Ishikawa (cell line): ENCODE measurements around the gene TSPAN14.

ENCODE experiments used
- CEBPB ChIP-seq: IDR thresholded peaks from 2 replicates; pipeline ENCODE4 v1.6.1; 2012
- CREB1 ChIP-seq: IDR thresholded peaks from 2 replicates; pipeline ENCODE4 v1.6.1; 2012; ENCODE audit warnings: low read depth
- EGR1 ChIP-seq: IDR thresholded peaks from 2 replicates; pipeline ENCODE4 v1.6.1; 2012
- EP300 ChIP-seq: IDR thresholded peaks from 2 replicates; pipeline ENCODE4 v1.6.1; 2012; ENCODE audit warnings: borderline replicate concordance
- FOXM1 ChIP-seq: IDR thresholded peaks from 2 replicates; pipeline ENCODE4 v1.6.1; 2012; ENCODE audit warnings: low read depth, borderline replicate concordance
- MAX ChIP-seq: IDR thresholded peaks from 2 replicates; pipeline ENCODE4 v1.6.1; 2012
- NFIC ChIP-seq: IDR thresholded peaks from 2 replicates; pipeline ENCODE4 v1.6.1; 2012
- RAD21 ChIP-seq: IDR thresholded peaks from 2 replicates; pipeline ENCODE4 v1.6.1; 2012; ENCODE audit warnings: low read depth
- TAF1 ChIP-seq: IDR thresholded peaks from 2 replicates; pipeline ENCODE4 v1.6.1; 2012; ENCODE audit warnings: low read depth, mild to moderate bottlenecking
- TCF12 ChIP-seq: IDR thresholded peaks from 2 replicates; pipeline ENCODE4 v1.6.1; 2012; ENCODE audit warnings: low read depth
- TEAD4 ChIP-seq: IDR thresholded peaks from 2 replicates; pipeline ENCODE4 v1.6.1; 2012
- YY1 ChIP-seq: IDR thresholded peaks from 2 replicates; pipeline ENCODE4 v1.6.1; 2012; ENCODE audit warnings: low read depth
- ZBTB7A ChIP-seq: IDR thresholded peaks from 2 replicates; pipeline ENCODE4 v1.6.1; 2012; ENCODE audit warnings: low read depth
- TF ChIP-seq, protein P1 (sequence below): IDR thresholded peaks from 2 replicates; pipeline ENCODE4 v1.6.1; 2012; ENCODE audit warnings: low read depth, mild to moderate bottlenecking
- TF ChIP-seq, protein P2 (sequence below): IDR thresholded peaks from 2 replicates; pipeline ENCODE4 v1.6.1; 2012

The TSPAN14 gene

GRCh38 chr10:80571352-80571751, 117.2 kb downstream of the TSPAN14 start:
- TF ChIP-seq EP300 (no peak), TAF1 (no peak), MAX (no peak), CREB1 (no peak), NFIC (no peak), TCF12 (no peak), EGR1 (no peak), TEAD4 (no peak), FOXM1 (no peak), RAD21 (no peak), CEBPB (no peak), ZBTB7A (no peak), YY1 (no peak)
- TF ChIP-seq, protein P1, sequence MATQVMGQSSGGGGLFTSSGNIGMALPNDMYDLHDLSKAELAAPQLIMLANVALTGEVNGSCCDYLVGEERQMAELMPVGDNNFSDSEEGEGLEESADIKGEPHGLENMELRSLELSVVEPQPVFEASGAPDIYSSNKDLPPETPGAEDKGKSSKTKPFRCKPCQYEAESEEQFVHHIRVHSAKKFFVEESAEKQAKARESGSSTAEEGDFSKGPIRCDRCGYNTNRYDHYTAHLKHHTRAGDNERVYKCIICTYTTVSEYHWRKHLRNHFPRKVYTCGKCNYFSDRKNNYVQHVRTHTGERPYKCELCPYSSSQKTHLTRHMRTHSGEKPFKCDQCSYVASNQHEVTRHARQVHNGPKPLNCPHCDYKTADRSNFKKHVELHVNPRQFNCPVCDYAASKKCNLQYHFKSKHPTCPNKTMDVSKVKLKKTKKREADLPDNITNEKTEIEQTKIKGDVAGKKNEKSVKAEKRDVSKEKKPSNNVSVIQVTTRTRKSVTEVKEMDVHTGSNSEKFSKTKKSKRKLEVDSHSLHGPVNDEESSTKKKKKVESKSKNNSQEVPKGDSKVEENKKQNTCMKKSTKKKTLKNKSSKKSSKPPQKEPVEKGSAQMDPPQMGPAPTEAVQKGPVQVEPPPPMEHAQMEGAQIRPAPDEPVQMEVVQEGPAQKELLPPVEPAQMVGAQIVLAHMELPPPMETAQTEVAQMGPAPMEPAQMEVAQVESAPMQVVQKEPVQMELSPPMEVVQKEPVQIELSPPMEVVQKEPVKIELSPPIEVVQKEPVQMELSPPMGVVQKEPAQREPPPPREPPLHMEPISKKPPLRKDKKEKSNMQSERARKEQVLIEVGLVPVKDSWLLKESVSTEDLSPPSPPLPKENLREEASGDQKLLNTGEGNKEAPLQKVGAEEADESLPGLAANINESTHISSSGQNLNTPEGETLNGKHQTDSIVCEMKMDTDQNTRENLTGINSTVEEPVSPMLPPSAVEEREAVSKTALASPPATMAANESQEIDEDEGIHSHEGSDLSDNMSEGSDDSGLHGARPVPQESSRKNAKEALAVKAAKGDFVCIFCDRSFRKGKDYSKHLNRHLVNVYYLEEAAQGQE = no peak
- TF ChIP-seq, protein P2, sequence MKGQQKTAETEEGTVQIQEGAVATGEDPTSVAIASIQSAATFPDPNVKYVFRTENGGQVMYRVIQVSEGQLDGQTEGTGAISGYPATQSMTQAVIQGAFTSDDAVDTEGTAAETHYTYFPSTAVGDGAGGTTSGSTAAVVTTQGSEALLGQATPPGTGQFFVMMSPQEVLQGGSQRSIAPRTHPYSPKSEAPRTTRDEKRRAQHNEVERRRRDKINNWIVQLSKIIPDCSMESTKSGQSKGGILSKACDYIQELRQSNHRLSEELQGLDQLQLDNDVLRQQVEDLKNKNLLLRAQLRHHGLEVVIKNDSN = no peak

- TF ChIP-seq FOXM1 = no peak
- TF ChIP-seq TEAD4 = no peak
- TF ChIP-seq TCF12 = no peak
- TF ChIP-seq YY1 = no peak
- no peak for TF ChIP-seq EGR1
Observed at GRCh38 chr10:80579181-80579763, 125.2 kb downstream of the TSPAN14 start.

- no peak for TF ChIP-seq TCF12
- TF ChIP-seq, protein P2 = no peak
- TF ChIP-seq TAF1 = no peak
- no peak for TF ChIP-seq NFIC
- TF ChIP-seq FOXM1 = no peak
Observed at GRCh38 chr10:80579849-80580637, 125.9 kb downstream of the TSPAN14 start.

GRCh38 chr10:80580638-80581468, 126.7 kb downstream of the TSPAN14 start:
- no peak for TF ChIP-seq RAD21
- no peak for TF ChIP-seq ZBTB7A
- no peak for TF ChIP-seq NFIC
- no peak for TF ChIP-seq MAX
- no peak for TF ChIP-seq TAF1
- TF ChIP-seq EP300 = no peak
- TF ChIP-seq, protein P2 = no peak
- no peak for TF ChIP-seq CREB1
- TF ChIP-seq CEBPB = no peak
- TF ChIP-seq TCF12 = no peak
- TF ChIP-seq, protein P1 = no peak
- no peak for TF ChIP-seq TEAD4

DNA sequence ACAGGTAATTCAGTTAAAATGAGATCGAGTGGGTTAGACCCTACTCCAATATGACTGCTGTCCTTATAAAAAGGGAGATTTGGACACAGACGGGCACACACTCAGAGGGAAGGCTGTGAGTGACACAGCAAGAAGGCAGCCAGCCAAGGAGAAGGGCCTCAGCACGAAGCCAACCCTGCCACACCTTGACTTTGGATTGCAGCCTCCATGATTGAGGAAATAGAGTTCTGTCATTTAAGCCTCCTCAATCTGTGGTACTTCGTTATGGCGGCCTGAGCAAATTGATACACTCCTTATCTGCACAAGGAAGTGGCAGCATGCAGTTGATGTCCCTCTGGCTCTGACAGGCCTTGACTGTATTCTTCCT, 127.3 kb downstream of the TSPAN14 start:
- TF ChIP-seq CREB1 (no peak), CEBPB (no peak), FOXM1 (no peak), TEAD4 (no peak), NFIC (no peak), YY1 (no peak), ZBTB7A (no peak), TCF12 (no peak), MAX (no peak), EP300 (no peak), TAF1 (no peak), RAD21 (no peak), EGR1 (no peak)
- TF ChIP-seq, protein P2 = no peak
- TF ChIP-seq, protein P1 = no peak
